ENCODE results near the gene CHST2.

DNA sequence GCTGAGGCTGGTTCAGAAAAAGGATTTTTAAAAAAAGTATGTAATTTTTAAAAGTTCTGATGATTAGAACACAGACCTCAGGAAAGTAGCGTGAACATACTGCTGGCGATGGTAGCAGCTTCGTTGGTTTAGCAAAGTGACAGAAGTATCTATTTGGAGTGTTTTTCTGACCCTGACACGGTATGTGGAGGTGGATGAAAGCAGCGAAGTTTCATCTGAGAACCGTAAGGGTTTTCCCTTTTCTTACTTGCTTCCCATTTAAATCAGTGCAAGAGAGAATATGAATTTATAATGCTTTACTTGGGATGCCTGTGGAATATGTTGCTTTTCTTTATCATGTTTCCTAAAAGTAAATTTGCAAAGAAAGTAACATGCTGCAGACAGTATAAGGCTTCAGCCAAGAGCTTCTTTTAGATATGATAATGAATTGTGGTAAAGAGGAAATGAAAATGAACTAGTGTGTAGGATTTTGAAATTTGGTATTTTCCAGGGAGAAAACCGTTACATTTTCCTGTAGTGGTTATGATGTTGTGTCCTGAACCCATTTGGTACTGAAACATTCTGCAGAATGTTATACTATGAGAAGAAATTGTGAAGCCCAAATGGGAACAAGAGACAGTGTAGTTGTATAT lies 3.9 kb downstream of the CHST2 start:
- no peak for TF ChIP-seq POLR2A (IDR thresholded peaks at IDR 0.05)
- no peak for TF ChIP-seq POLR2AphosphoS5 (IDR thresholded peaks at IDR 0.05)
- TF ChIP-seq, protein P1, sequence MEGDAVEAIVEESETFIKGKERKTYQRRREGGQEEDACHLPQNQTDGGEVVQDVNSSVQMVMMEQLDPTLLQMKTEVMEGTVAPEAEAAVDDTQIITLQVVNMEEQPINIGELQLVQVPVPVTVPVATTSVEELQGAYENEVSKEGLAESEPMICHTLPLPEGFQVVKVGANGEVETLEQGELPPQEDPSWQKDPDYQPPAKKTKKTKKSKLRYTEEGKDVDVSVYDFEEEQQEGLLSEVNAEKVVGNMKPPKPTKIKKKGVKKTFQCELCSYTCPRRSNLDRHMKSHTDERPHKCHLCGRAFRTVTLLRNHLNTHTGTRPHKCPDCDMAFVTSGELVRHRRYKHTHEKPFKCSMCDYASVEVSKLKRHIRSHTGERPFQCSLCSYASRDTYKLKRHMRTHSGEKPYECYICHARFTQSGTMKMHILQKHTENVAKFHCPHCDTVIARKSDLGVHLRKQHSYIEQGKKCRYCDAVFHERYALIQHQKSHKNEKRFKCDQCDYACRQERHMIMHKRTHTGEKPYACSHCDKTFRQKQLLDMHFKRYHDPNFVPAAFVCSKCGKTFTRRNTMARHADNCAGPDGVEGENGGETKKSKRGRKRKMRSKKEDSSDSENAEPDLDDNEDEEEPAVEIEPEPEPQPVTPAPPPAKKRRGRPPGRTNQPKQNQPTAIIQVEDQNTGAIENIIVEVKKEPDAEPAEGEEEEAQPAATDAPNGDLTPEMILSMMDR (IDR thresholded peaks at IDR 0.05) = no peak
